Measurements from ENCODE around the gene DDIT3. TPM values are rescaled to one million over a fixed set of nuclear protein-coding genes. Genes with fewer than 3 reads are reported as not detected.

Gene DDIT3
- total and polyA plus RNA-seq, 2 of the 4 experiments (the other 2 are of a cell fraction): 19.4 to 54.4 TPM

DNA sequence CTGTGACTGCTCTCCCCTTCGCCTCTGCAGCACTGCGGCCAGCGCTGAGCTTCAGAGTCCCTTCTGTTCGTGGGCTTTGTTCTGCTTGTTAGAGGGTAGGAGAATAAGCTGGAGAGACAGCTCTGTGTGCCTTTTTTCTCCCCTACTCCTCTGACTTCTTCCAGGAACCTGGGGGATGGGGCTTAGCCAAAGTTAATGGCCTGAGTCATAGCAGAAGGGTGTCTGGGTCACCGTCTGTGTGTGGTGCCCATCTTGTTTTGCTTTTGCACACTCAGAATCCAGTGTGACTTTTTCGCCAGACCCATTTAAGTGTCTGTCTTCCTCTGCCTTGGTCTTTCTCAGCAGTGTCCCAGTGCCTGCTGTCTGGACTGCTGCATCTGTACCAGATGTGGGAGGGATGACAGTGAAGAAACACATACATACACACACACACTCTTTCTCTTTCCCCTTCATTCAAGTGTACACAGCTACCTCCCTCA is 32.6 kb upstream of the DDIT3 start (continued):
- no peak for TF ChIP-seq USF2 (IDR thresholded peaks at IDR 0.05; ENCODE audit: low read depth, low read length)
- no peak for TF ChIP-seq CHD1 (IDR thresholded peaks at IDR 0.05; ENCODE audit: low read depth, low read length)
- TF ChIP-seq POLR2A (IDR thresholded peaks at IDR 0.05; ENCODE audit: low read depth, low read length): no peak
- no peak for TF ChIP-seq MXI1 (IDR thresholded peaks at IDR 0.05; ENCODE audit: borderline replicate concordance, low read depth, low read length)

DNA sequence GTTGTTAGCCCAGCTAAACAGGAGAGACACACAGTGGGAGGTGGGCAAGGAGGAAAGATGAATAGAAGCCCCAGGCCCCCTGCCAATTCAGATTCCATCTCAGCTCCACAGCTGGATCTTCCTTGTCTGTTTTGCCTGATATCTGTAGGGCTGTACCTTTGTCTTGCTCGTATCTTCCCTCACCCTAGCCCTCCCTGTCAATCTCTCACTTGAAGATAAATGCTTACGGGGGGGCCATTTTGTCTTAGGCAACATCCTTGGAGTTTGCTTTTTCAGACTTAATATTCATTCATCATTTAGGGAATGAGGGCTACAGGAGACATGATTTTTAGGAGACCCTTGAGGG is 32.0 kb upstream of the DDIT3 start:
- ChIA-PET POLR2A (ENCODE audit: unreplicated experiment) (no interaction called here), CTCF (interaction anchor here (1.0 kb wide), 1 partner anchor 80 kb away, joined by 3 read pairs; the partner anchor contains the start of gene B4GALNT1)
- intact Hi-C loops (cut with micrococcal nuclease) (no loop called here), dilution Hi-C loops (cut with HindIII; ENCODE audit: low sequenced_read_pairs, unreplicated experiment) (loop anchor here (25.0 kb wide), 1 partner anchor 110 kb away; no protein-coding TSS in a partner anchor), in situ Hi-C loops (cut with MboI; ENCODE audit: low sequenced_read_pairs) (no loop called here)
- no CpG with 5 or more reads among the region's 2 CpGs for whole genome bisulfite sequencing, 2 experiments (ENCODE audit: extremely low coverage in 2 of 2, insufficient read length in 1 of 2)
- no peak overlapping the region for H2BK15ac ChIP-seq (ENCODE audit: low read depth, low read length)
- H2AK9ac ChIP-seq (replicated peaks; ENCODE audit: low read depth, low read length, poor library complexity): no peak overlapping the region
- peaks cover 46% of the 10 kb centered on the region for H3K27me3 ChIP-seq (ENCODE audit: control insufficient read depth, insufficient read depth, low read length)
- H3K18ac ChIP-seq (ENCODE audit: low read depth, low read length): no peak overlapping the region
- no peaks in the 10 kb centered on the region for H3K36me3 ChIP-seq (ENCODE audit: control insufficient read depth, insufficient read depth, low read length)
- H2BK5ac ChIP-seq (ENCODE audit: low read depth, low read length, poor library complexity, severe bottlenecking): no peak overlapping the region
- H3K4me3 ChIP-seq (ENCODE audit: insufficient read depth, low read depth, low read length): no peak overlapping the region
- no peaks in the 10 kb centered on the region for H3K9me3 ChIP-seq (ENCODE audit: control insufficient read depth, insufficient read depth, low read length)
- DNase-seq (no peak), ATAC-seq (ENCODE audit: low read depth) (no peak)
- BruUV-seq (replicated peaks): no TSS peak
- no peak overlapping the region for H2BK120ac ChIP-seq (ENCODE audit: low read depth, low read length)
- peaks cover 3% of the 10 kb centered on the region for H3K4me1 ChIP-seq (ENCODE audit: control insufficient read depth, insufficient read depth, low read length)
- no peak overlapping the region for H4K5ac ChIP-seq (ENCODE audit: low read depth, low read length)
- peaks cover 0 to 4% of the 10 kb centered on the region in 2 experiments; a peak in 1 of 4 replicates for H3K79me1 ChIP-seq (ENCODE audit: low read depth in 1 of 2, low read length in 2 of 2)
- no peak overlapping the region for H3K56ac ChIP-seq (ENCODE audit: extremely low read depth, insufficient read depth, low read length)
- peaks cover 7% of the 10 kb centered on the region; the same call in 1 of the 2 replicates for H3K9me1 ChIP-seq (ENCODE audit: insufficient read depth, low read length)
- no peak overlapping the region for H2AK5ac ChIP-seq (ENCODE audit: low read depth, low read length)
- H4K91ac ChIP-seq (ENCODE audit: insufficient read depth, low read depth, low read length): no peak overlapping the region
- no peak overlapping the region for H3K4ac ChIP-seq (ENCODE audit: low read depth, low read length)
- H3K9ac ChIP-seq (ENCODE audit: low read depth, low read length): no peak overlapping the region
- no peak overlapping the region for H3K27ac ChIP-seq (ENCODE audit: insufficient read depth, low read length)
- no peak overlapping the region for H3K23ac ChIP-seq (ENCODE audit: low read depth, low read length)
- no peak overlapping the region for H2BK20ac ChIP-seq (ENCODE audit: low read depth, low read length)
- H4K8ac ChIP-seq (ENCODE audit: low read depth in 2 of 2, low read length in 2 of 2): no peak overlapping the region
- H2AFZ ChIP-seq (replicated peaks; ENCODE audit: low read length, poor library complexity): no peak overlapping the region
- no peak overlapping the region for H3K4me2 ChIP-seq (ENCODE audit: low read depth, low read length)
- H4K20me1 ChIP-seq (ENCODE audit: insufficient read depth, low read length): no peaks in the 10 kb centered on the region
- no peak overlapping the region for H3K14ac ChIP-seq (replicated peaks; ENCODE audit: low read depth, low read length)
- TF ChIP-seq MAZ (IDR thresholded peaks at IDR 0.05; ENCODE audit: borderline replicate concordance, low read depth, low read length): no peak
- no peak for TF ChIP-seq USF2 (IDR thresholded peaks at IDR 0.05; ENCODE audit: low read depth, low read length)
- no peak for TF ChIP-seq POLR2A (IDR thresholded peaks at IDR 0.05; ENCODE audit: low read depth, low read length)
- TF ChIP-seq RAD21 (IDR thresholded peaks at IDR 0.05; ENCODE audit: low read length): no peak
- no peak for TF ChIP-seq CEBPB (IDR thresholded peaks at IDR 0.05; ENCODE audit: low read depth, low read length)
- TF ChIP-seq SMC3 (IDR thresholded peaks at IDR 0.05; ENCODE audit: low read depth, low read length): no peak
- TF ChIP-seq MXI1 (IDR thresholded peaks at IDR 0.05; ENCODE audit: borderline replicate concordance, low read depth, low read length): no peak
- no peak for TF ChIP-seq FOS (IDR thresholded peaks at IDR 0.05; ENCODE audit: low read depth, low read length)
- no peak for TF ChIP-seq CTCF (conservative IDR thresholded peaks at IDR 0.05; ENCODE audit: low read depth, low read length)
- TF ChIP-seq MAFK (IDR thresholded peaks at IDR 0.05; ENCODE audit: low read depth, low read length): no peak
- no peak for TF ChIP-seq RFX5 (IDR thresholded peaks at IDR 0.05; ENCODE audit: low read depth, low read length)
- TF ChIP-seq NFE2L2 (IDR thresholded peaks at IDR 0.05; ENCODE audit: low read depth, low read length): no peak

Data from IMR-90 (cell line).